ENCODE results near the gene RORB.
"Not testable (repeated sequence)": the region's sequence is repeated elsewhere in the genome, so short reads cannot be mapped to it uniquely, and the experiment has no call there.

The RORB gene

GRCh38 chr9:74517188-74517587 is 20.1 kb downstream of the RORB start:
- no peak for DNase-seq

GRCh38 chr9:74519419-74519818 is 22.3 kb downstream of the RORB start:
- no peak for DNase-seq

GRCh38 chr9:74521009-74521408 is 23.9 kb downstream of the RORB start:
- DNase-seq = no peak

GRCh38 chr9:74524289-74524688 is 27.2 kb downstream of the RORB start:
- no peak for DNase-seq

GRCh38 chr9:74526215-74526614 is 29.1 kb downstream of the RORB start:
- no peak for DNase-seq

- DNase-seq = no peak
These were observed 30.6 kb downstream of the RORB start for GRCh38 chr9:74527718-74528117.

GRCh38 chr9:74528207-74528606 is 31.1 kb downstream of the RORB start:
- DNase-seq = no peak

- DNase-seq = not testable (repeated sequence)
These were observed 33.3 kb downstream of the RORB start for GRCh38 chr9:74530458-74530857.

GRCh38 chr9:74533253-74533652 is 36.1 kb downstream of the RORB start:
- DNase-seq = no peak

- no peak for DNase-seq
These were observed 37.7 kb downstream of the RORB start for GRCh38 chr9:74534841-74535240.

GRCh38 chr9:74543145-74543544 is 46.0 kb downstream of the RORB start:
- no peak for DNase-seq

- DNase-seq = no peak
These were observed 54.1 kb downstream of the RORB start for GRCh38 chr9:74551266-74551665.

- no peak for DNase-seq
These were observed 57.8 kb downstream of the RORB start for GRCh38 chr9:74554751-74555419.

GRCh38 chr9:74555565-74555964 is 58.4 kb downstream of the RORB start:
- no peak for DNase-seq

GRCh38 chr9:74556685-74557084 is 59.5 kb downstream of the RORB start:
- no peak for DNase-seq

GRCh38 chr9:74557571-74557970 is 60.4 kb downstream of the RORB start:
- DNase-seq = no peak

- DNase-seq = no peak
These were observed 65.5 kb downstream of the RORB start for GRCh38 chr9:74562611-74563010.

- DNase-seq = no peak
These were observed 73.9 kb downstream of the RORB start for GRCh38 chr9:74570879-74571512.

- no peak for DNase-seq
These were observed 76.6 kb downstream of the RORB start for GRCh38 chr9:74573640-74574191.

- DNase-seq = no peak
These were observed 79.0 kb downstream of the RORB start for GRCh38 chr9:74576176-74576575.

- DNase-seq = no peak
These were observed 80.8 kb downstream of the RORB start for GRCh38 chr9:74577956-74578355.

- DNase-seq = no peak
These were observed 92.4 kb downstream of the RORB start for GRCh38 chr9:74589576-74589975.

GRCh38 chr9:74595286-74595685 is 98.2 kb downstream of the RORB start:
- DNase-seq = no peak

GRCh38 chr9:74598874-74599273 is 101.7 kb downstream of the RORB start:
- DNase-seq = no peak
